C4-2B (cell line): ENCODE measurements around the gene SCTR.

Experiments used
- H3K27ac ChIP-seq: fragments of 450-650 bp; 2 replicates; pipeline ENCODE4 v1.5.1; 2017
- CTCF ChIP-seq: fragments of 450-650 bp; conservative IDR thresholded peaks from 2 replicates; pipeline ENCODE4 v1.5.1; 2017; ENCODE audit warnings: mild to moderate bottlenecking
- ZFX ChIP-seq: fragments of 450-650 bp; IDR thresholded peaks from 2 replicates; pipeline ENCODE4 v1.6.1; 2017

Gene SCTR

GRCh38 chr2:119541476-119541875, 17.2 kb upstream of the SCTR start:
- H3K27ac ChIP-seq: no peak overlapping the region
- no peak for TF ChIP-seq ZFX
- TF ChIP-seq CTCF: no peak

GRCh38 chr2:119537792-119538191, 13.5 kb upstream of the SCTR start:
- TF ChIP-seq ZFX (no peak), CTCF (no peak)
- no peak overlapping the region for H3K27ac ChIP-seq

- no peak overlapping the region for H3K27ac ChIP-seq
- TF ChIP-seq ZFX (no peak), CTCF (no peak)
These were observed 12.4 kb upstream of the SCTR start for GRCh38 chr2:119536707-119537106.

- no peak for TF ChIP-seq ZFX
- TF ChIP-seq CTCF: no peak
- H3K27ac ChIP-seq: no peak overlapping the region
These were observed 11.9 kb upstream of the SCTR start for GRCh38 chr2:119536211-119536610.

- TF ChIP-seq CTCF (no peak), ZFX (no peak)
- H3K27ac ChIP-seq: no peak overlapping the region
These were observed 9.3 kb upstream of the SCTR start for GRCh38 chr2:119533560-119533959.

GRCh38 chr2:119531292-119531691, 7.0 kb upstream of the SCTR start:
- H3K27ac ChIP-seq: no peak overlapping the region
- no peak for TF ChIP-seq ZFX
- TF ChIP-seq CTCF: no peak

GRCh38 chr2:119527999-119528398, 3.7 kb upstream of the SCTR start:
- no peak overlapping the region for H3K27ac ChIP-seq
- TF ChIP-seq ZFX (no peak), CTCF (no peak)

- TF ChIP-seq ZFX (no peak), CTCF (no peak)
- H3K27ac ChIP-seq: no peak overlapping the region
These were observed 1.3 kb upstream of the SCTR start for GRCh38 chr2:119525614-119526013.
